AG04450 (cell line): Measurements from ENCODE around the gene CHPF. TPM values are rescaled to one million over a fixed set of nuclear protein-coding genes. Genes with fewer than 3 reads are reported as not detected.
A peak's percentile ranks its signal among the peaks of the same experiment; 100 is the strongest.

ENCODE experiments used
- CTCF ChIA-PET: fragments of 300-600, 350-600 bp; formaldehyde crosslinking; extraction: SDS; loops from one replicate; lab custom pipeline; 2022; ENCODE audit warnings: antibody characterized with exemption, inconsistent platforms; lab: Charles Lee
- POLR2A ChIA-PET: fragments of 350-600 bp; formaldehyde crosslinking; extraction: SDS; loops from one replicate; lab custom pipeline; 2021; ENCODE audit warnings: antibody characterized with exemption, inconsistent platforms; lab: Yijun Ruan, JAX
- DNase-seq: peaks from one replicate; pipeline ENCODE4 v3.0.0-alpha.2; 2011; ENCODE audit warnings: low read depth, low spot score
- H3K27ac ChIP-seq: one replicate; pipeline ENCODE4 v1.5.1; 2012; ENCODE audit warnings: low read depth, low read length, control low read depth
- H3K27me3 ChIP-seq: one replicate; pipeline ENCODE4 v1.6.0; 2012; ENCODE audit warnings: low read length; ENCODE audit not compliant: control insufficient read depth, insufficient read depth
- H3K4me3 ChIP-seq: 2 replicates; pipeline ENCODE4 v1.5.1; 2011; ENCODE audit warnings: mild to moderate bottlenecking, low read depth, low read length, control low read depth
- H3K9me3 ChIP-seq: 2 replicates; pipeline ENCODE4 v1.5.1; 2012; ENCODE audit warnings: low read length; ENCODE audit not compliant: control insufficient read depth, insufficient read depth
- CTCF ChIP-seq: IDR thresholded peaks from 2 replicates; pipeline ENCODE4 v1.5.1; 2011; ENCODE audit warnings: low read depth, low read length, control low read depth, inconsistent platforms
- polyA plus RNA-seq: library from polyadenylated mRNA; depleted of rRNA; stranded (reverse); fragments of >200 nt; gene quantifications from 2 replicates; pipeline ENCODE4 v1.2.3, GENCODE V29; 2011

CHPF gene
- polyA plus RNA-seq, 1 experiment, result 24.4 TPM

GRCh38 chr2:219530048-219530963, 13.3 kb downstream of the CHPF start:
- H3K27ac ChIP-seq, result no peak overlapping the region
- no peaks in the 10 kb centered on the region; the same call in 1 of the 2 replicates for H3K9me3 ChIP-seq
- peak; percentile 59 for DNase-seq
- POLR2A ChIA-PET, result interaction anchor here (0.6 to 1.0 kb wide), 5 partner anchors 19 to 127 kb away, joined by 3 to 7 read pairs (median 4); partner anchors contain the start of gene GMPPA
- CTCF ChIA-PET, result interaction anchor here (0.6 to 9.9 kb wide), 62 partner anchors 8 to 578 kb away, joined by 3 to 270 read pairs (median 5); partner anchors contain the start of genes ASIC4, ATG9A, DNPEP and GMPPA
- peak overlapping the region; percentile 41 for H3K4me3 ChIP-seq
- H3K27me3 ChIP-seq, result peaks cover 45% of the 10 kb centered on the region
- peak; percentile 98 for TF ChIP-seq CTCF

- POLR2A ChIA-PET, result no interaction called here
These were observed 16.1 kb downstream of the CHPF start for GRCh38 chr2:219527472-219527871.

GRCh38 chr2:219527076-219527394, 16.6 kb downstream of the CHPF start:
- TF ChIP-seq CTCF, result no peak
- H3K27ac ChIP-seq, result no peak overlapping the region
- H3K9me3 ChIP-seq, result no peaks in the 10 kb centered on the region
- no peak overlapping the region for H3K4me3 ChIP-seq
- peaks cover 37% of the 10 kb centered on the region for H3K27me3 ChIP-seq
- ChIA-PET CTCF (interaction anchor here (0.5 to 9.9 kb wide), 11 partner anchors 14 to 228 kb away, joined by 3 to 270 read pairs (median 12); partner anchors contain the start of gene DNPEP), POLR2A (no interaction called here)
- no peak for DNase-seq

More at GRCh38 chr2:219527472-219527871, 16.1 kb downstream of the CHPF start:
- TF ChIP-seq CTCF, result no peak
- no peak overlapping the region for H3K4me3 ChIP-seq
- no peak overlapping the region for H3K27ac ChIP-seq
- H3K27me3 ChIP-seq, result peaks cover 37% of the 10 kb centered on the region
- no peaks in the 10 kb centered on the region for H3K9me3 ChIP-seq
- DNase-seq, result no peak
- CTCF ChIA-PET, result interaction anchor here (1.1 to 9.9 kb wide), 11 partner anchors 13 to 228 kb away, joined by 3 to 270 read pairs (median 12); partner anchors contain the start of gene DNPEP

- H3K4me3 ChIP-seq, result no peak overlapping the region
- no peak for DNase-seq
- H3K27me3 ChIP-seq, result peaks cover 34% of the 10 kb centered on the region
- ChIA-PET CTCF (interaction anchor here (0.5 to 9.9 kb wide), 6 partner anchors 18 to 123 kb away, joined by 3 to 270 read pairs (median 66); a partner anchor contains a TSS), POLR2A (no interaction called here)
- TF ChIP-seq CTCF, result no peak
- H3K9me3 ChIP-seq, result no peaks in the 10 kb centered on the region
- H3K27ac ChIP-seq, result no peak overlapping the region
These were observed 17.1 kb downstream of the CHPF start for GRCh38 chr2:219526320-219527075.
